HepG2 (cell line): ENCODE results near the gene LGALS13. TPM values are rescaled to one million over a fixed set of nuclear protein-coding genes. Genes with fewer than 3 reads are reported as not detected.

Source experiments
- ATAC-seq: fragments of 200-7000 bp; cut with Tn5 transposase; 3 replicates; pipeline ENCODE4 v1.9.1; 2020; ENCODE audit warnings: mild to moderate bottlenecking, moderate library complexity
- BruUV-seq: library from RNA; stranded (reverse); fragments of 400-500 nt; replicated peaks from 2 replicates; lab custom pipeline; 2021; lab: Mats Ljungman, UMichigan
- CTCF ChIA-PET: fragments of 300-600 bp; formaldehyde crosslinking; extraction: SDS; loops from one replicate; lab custom pipeline; 2021; ENCODE audit warnings: low total read pairs, inconsistent platforms, low intra/inter-chr PET ratio; lab: Yijun Ruan, JAX
- POLR2A ChIA-PET: fragments of 350-600 bp; sonication (Branson Sonifier 250); formaldehyde crosslinking; loops from one replicate; lab custom pipeline; 2020; ENCODE audit warnings: antibody characterized with exemption, inconsistent platforms; lab: Yijun Ruan, JAX
- DNase-seq: peaks from one replicate; pipeline ENCODE4 v3.0.0-alpha.2; 2015; ENCODE audit warnings: low spot score
- FAIRE-seq: peaks from 3 replicates; lab custom pipeline; 2011; peaks lifted over from hg19 to GRCh38; lab: Jason Lieb, UNC
- H2AFZ ChIP-seq: one replicate; pipeline ENCODE4 v1.6.1; 2011; ENCODE audit warnings: low read length, inconsistent platforms
- H3K27ac ChIP-seq: fragments of 300-600 bp; 3 replicates; pipeline ENCODE4 v1.8.0; 2011; ENCODE audit warnings: mixed run types, mild to moderate bottlenecking, mixed read lengths, low read length, inconsistent platforms; ENCODE audit not compliant: insufficient read depth; ENCODE audit errors: extremely low read length
- H3K27me3 ChIP-seq, 2 experiments: fragments of 200-600 bp in 1 of 2; 2 replicates in 1 of 2; 3 replicates in 1 of 2; pipeline versions ENCODE4 v1.6.0 to v1.8.0; 2011; ENCODE audit warnings: low read length in 2 of 2, mild to moderate bottlenecking in 2 of 2, moderate library complexity in 2 of 2, inconsistent platforms in 1 of 2; ENCODE audit not compliant: insufficient read depth in 2 of 2, control insufficient read depth in 1 of 2
- H3K36me3 ChIP-seq, 2 experiments: fragments of 200-600 bp in 1 of 2; replicated peaks in 1 of 2; 2 replicates in 1 of 2; 3 replicates in 1 of 2; pipeline versions ENCODE4 v1.5.1 to v1.8.0; 2011; ENCODE audit warnings: low read length in 2 of 2, inconsistent platforms in 1 of 2; ENCODE audit not compliant: insufficient read depth in 2 of 2, control insufficient read depth in 1 of 2
- H3K4me1 ChIP-seq: 2 replicates; pipeline ENCODE4 v1.5.1; 2012; ENCODE audit warnings: low read length, inconsistent platforms; ENCODE audit not compliant: insufficient read depth
- H3K4me2 ChIP-seq: 2 replicates; pipeline ENCODE4 v1.6.0; 2011; ENCODE audit warnings: low read depth, low read length, inconsistent platforms
- H3K4me3 ChIP-seq, 3 experiments: fragments of 200-600 bp in 1 of 3; sonication (generic), shearing (Covaris generic) in 1 of 3; replicated peaks in 1 of 3; 2 replicates each; pipeline ENCODE4 v1.5.1; 2011 to 2016; ENCODE audit warnings: low read length in 3 of 3, inconsistent platforms in 2 of 3, low read depth in 2 of 3, mild to moderate bottlenecking in 2 of 3, control low read depth in 1 of 3, mixed read lengths in 1 of 3; ENCODE audit not compliant: insufficient read depth in 1 of 3
- H3K79me2 ChIP-seq: one replicate; pipeline ENCODE4 v1.6.1; 2011; ENCODE audit warnings: low read length, inconsistent platforms; ENCODE audit not compliant: insufficient read depth
- H3K9ac ChIP-seq: 2 replicates; pipeline ENCODE4 v1.6.0; 2011; ENCODE audit warnings: mild to moderate bottlenecking, low read depth, low read length, inconsistent platforms; ENCODE audit not compliant: insufficient read depth
- H3K9me3 ChIP-seq: 2 replicates; pipeline ENCODE4 v1.5.1; 2012; ENCODE audit warnings: mild to moderate bottlenecking, low read length
- H4K20me1 ChIP-seq: 2 replicates; pipeline ENCODE4 v1.6.0; 2011; ENCODE audit warnings: inconsistent platforms, mild to moderate bottlenecking, low read length, moderate library complexity; ENCODE audit not compliant: insufficient read depth
- HIC2 ChIP-seq: sonication (generic); formaldehyde crosslinking; IDR thresholded peaks from 2 replicates; pipeline ENCODE4 v1.9.0; 2022; ENCODE audit warnings: low read depth, missing genetic modification reagents
- NONO ChIP-seq, 2 experiments: fragments of 450-650 bp in 1 of 2; sonication (generic) in 1 of 2; formaldehyde crosslinking in 1 of 2; IDR thresholded peaks in 1 of 2; conservative IDR thresholded peaks in 1 of 2; 2 replicates each; pipeline versions ENCODE4 v1.6.1 to v1.8.0; 2017 to 2022; ENCODE audit warnings: mild to moderate bottlenecking in 1 of 2, missing genetic modification reagents in 1 of 2, moderate library complexity in 1 of 2
- NRL ChIP-seq: sonication (generic); formaldehyde crosslinking; IDR thresholded peaks from 2 replicates; pipeline ENCODE4 v1.5.0; 2020; ENCODE audit warnings: missing genetic modification reagents, mild to moderate bottlenecking, moderate library complexity, borderline replicate concordance
- POLR2AphosphoS5 ChIP-seq: IDR thresholded peaks from 2 replicates; pipeline ENCODE4 v1.6.1; 2012; ENCODE audit warnings: low read depth, low read length
- RFX5 ChIP-seq: IDR thresholded peaks from 2 replicates; pipeline ENCODE4 v1.6.1; 2011; ENCODE audit warnings: low read depth, low read length, improper control_type of control experiment
- SIX4 ChIP-seq: sonication (generic); formaldehyde crosslinking; IDR thresholded peaks from 2 replicates; pipeline ENCODE4 v1.4.0; 2020; ENCODE audit warnings: missing genetic modification reagents
- SRF ChIP-seq: IDR thresholded peaks from 2 replicates; pipeline ENCODE4 v1.6.1; 2011; ENCODE audit warnings: mild to moderate bottlenecking, low read depth, low read length, moderate library complexity
- ZBTB10 ChIP-seq: sonication (generic); formaldehyde crosslinking; IDR thresholded peaks from 2 replicates; pipeline ENCODE4 v1.4.0; 2020; ENCODE audit warnings: missing genetic modification reagents, borderline replicate concordance
- ZNF431 ChIP-seq: sonication (generic); formaldehyde crosslinking; IDR thresholded peaks from 2 replicates; pipeline ENCODE4 v1.9.0; 2022; ENCODE audit warnings: missing genetic modification reagents, low read depth, mild to moderate bottlenecking, borderline replicate concordance
- ZNF713 ChIP-seq: sonication (generic); formaldehyde crosslinking; IDR thresholded peaks from 2 replicates; pipeline ENCODE4 v1.4.0; 2020; ENCODE audit warnings: mild to moderate bottlenecking, missing genetic modification reagents
- ZSCAN30 ChIP-seq: sonication (generic); formaldehyde crosslinking; IDR thresholded peaks from 2 replicates; pipeline ENCODE4 v1.5.0; 2020; ENCODE audit warnings: mild to moderate bottlenecking, missing genetic modification reagents
- WGBS: methylation state at CpG from one replicate; pipeline ENCODE4 v1.1.6; 2017; ENCODE audit warnings: low lambda C conversion rate; 5-methylcytosine and 5-hydroxymethylcytosine counted together
- in situ Hi-C: cut with HindIII; loops from 2 replicates; pipeline ENCODE4 v1.10.0; 2017; ENCODE audit warnings: low pct_unique_long_range_greater_than_20kb; ENCODE audit not compliant: extremely low pct_ligation_motif_present
- intact Hi-C: fragments of 100-400 bp; cut with micrococcal nuclease; formaldehyde crosslinking; loops from one replicate; pipeline ENCODE4 v1.10.0; 2022; ENCODE audit not compliant: unreplicated experiment
- polyA plus RNA-seq, 8 experiments: library from polyadenylated mRNA; depleted of rRNA in 3 of 8; stranded (reverse) in 7 of 8; unstranded in 1 of 8; fragments of >200 nt; fragmentation: Illumina TruSeq in 4 of 8; extraction: Trizol in 4 of 8; gene quantifications; 2 replicates each; pipeline versions ENCODE4 v1.2.1 to v1.2.3, GENCODE V29; 2011 to 2016; ENCODE audit warnings: low read depth in 4 of 8, missing spikeins in 1 of 8, mixed read lengths in 1 of 8; ENCODE audit not compliant: insufficient read depth in 1 of 8
- total RNA-seq, 5 experiments: library from RNA; depleted of rRNA; stranded (reverse); fragments of >200 nt; fragmentation: Illumina TruSeq; extraction: Trizol; gene quantifications; 2 replicates each; pipeline ENCODE4 v1.2.3, GENCODE V29; 2016; ENCODE audit warnings: low read depth in 1 of 5
- TF ChIP-seq, protein P1 (sequence below): sonication (generic); formaldehyde crosslinking; IDR thresholded peaks from 2 replicates; pipeline ENCODE4 v1.5.0; 2020; ENCODE audit warnings: mild to moderate bottlenecking, missing genetic modification reagents
- TF ChIP-seq, protein P2 (sequence below): sonication (generic); formaldehyde crosslinking; IDR thresholded peaks from 2 replicates; pipeline ENCODE4 v1.4.0; 2020; ENCODE audit warnings: missing genetic modification reagents

LGALS13 gene
- total and polyA plus RNA-seq, 2 of the 13 experiments (the other 11 are each of a cell fraction or from before 2014, with no cell fraction given): not detected

DNA sequence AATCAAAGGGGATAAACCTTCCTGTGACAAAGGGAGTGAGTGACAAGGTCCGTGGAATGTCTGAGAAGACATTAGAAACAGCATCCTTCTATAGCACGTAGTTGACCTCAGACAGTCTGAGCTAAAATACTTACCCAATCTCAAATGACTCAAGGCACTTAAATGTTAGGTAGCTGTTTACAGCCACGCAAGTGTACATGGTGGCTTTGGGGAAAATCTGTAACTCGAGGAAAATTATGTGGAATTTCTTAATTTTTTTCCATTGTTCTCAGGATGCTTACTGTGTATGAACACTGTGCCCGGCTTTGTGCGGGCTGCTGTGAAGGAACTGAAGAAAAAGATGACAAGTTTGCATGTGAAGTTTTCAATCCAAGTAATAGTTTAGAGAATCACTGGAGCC is 5.2 kb downstream of the LGALS13 start:
- TF ChIP-seq SIX4 (CRISPR knock-in tag): no peak
- no peak for TF ChIP-seq ZSCAN30 (CRISPR knock-in tag)
- TF ChIP-seq SRF: no peak
- no peak for TF ChIP-seq RFX5
- TF ChIP-seq ZNF713 (CRISPR knock-in tag): no peak
- TF ChIP-seq, all 625 proteins: peak for 0
- POLR2A ChIA-PET: no interaction called here
- Histone ChIP-seq H3K79me2 (no peaks in the 10 kb centered on the region), H3K4me2 (no peak overlapping the region), H3K27ac (no peak overlapping the region), H3K4me3 (no peak overlapping the region), H3K9ac (no peak overlapping the region), H4K20me1 (no peaks in the 10 kb centered on the region), H3K36me3 (no peaks in the 10 kb centered on the region), H3K4me1 (no peaks in the 10 kb centered on the region), H2AFZ (no peak overlapping the region), H3K9me3 (no peaks in the 10 kb centered on the region), H3K27me3 (peaks cover 2 to 14% of the 10 kb centered on the region in 2 experiments)
- ATAC-seq: no peak
- BruUV-seq: no TSS peak
- WGBS: 50% methylated on average over 6 of the region's 6 CpGs
- FAIRE-seq: no peak
- CTCF ChIA-PET: no interaction called here
- in situ Hi-C loops: no loop called here
- no peak for DNase-seq
- intact Hi-C loops: no loop called here

GRCh38 chr19:39613597-39613996 is 11.3 kb downstream of the LGALS13 start:
- DNase-seq: no peak
- 0% methylated on average over 2 of the region's 2 CpGs for WGBS
- POLR2A ChIA-PET: no interaction called here
- Histone ChIP-seq H3K27ac (no peak overlapping the region), H3K9me3 (peaks cover 11% of the 10 kb centered on the region), H3K4me1 (no peaks in the 10 kb centered on the region), H3K27me3 (no peaks in the 10 kb centered on the region; a peak in 1 of 5 replicates), H3K9ac (no peak overlapping the region), H3K79me2 (no peaks in the 10 kb centered on the region), H3K36me3 (no peaks in the 10 kb centered on the region), H3K4me3 (no peak overlapping the region), H3K4me2 (no peak overlapping the region), H4K20me1 (no peaks in the 10 kb centered on the region), H2AFZ (no peak overlapping the region)
- FAIRE-seq: no peak
- intact Hi-C loops: no loop called here
- no peak for ATAC-seq
- in situ Hi-C loops: no loop called here
- no TSS peak for BruUV-seq
- CTCF ChIA-PET: no interaction called here
- TF ChIP-seq ZBTB10: no peak
- no peak for TF ChIP-seq POLR2AphosphoS5
- TF ChIP-seq, protein P1, sequence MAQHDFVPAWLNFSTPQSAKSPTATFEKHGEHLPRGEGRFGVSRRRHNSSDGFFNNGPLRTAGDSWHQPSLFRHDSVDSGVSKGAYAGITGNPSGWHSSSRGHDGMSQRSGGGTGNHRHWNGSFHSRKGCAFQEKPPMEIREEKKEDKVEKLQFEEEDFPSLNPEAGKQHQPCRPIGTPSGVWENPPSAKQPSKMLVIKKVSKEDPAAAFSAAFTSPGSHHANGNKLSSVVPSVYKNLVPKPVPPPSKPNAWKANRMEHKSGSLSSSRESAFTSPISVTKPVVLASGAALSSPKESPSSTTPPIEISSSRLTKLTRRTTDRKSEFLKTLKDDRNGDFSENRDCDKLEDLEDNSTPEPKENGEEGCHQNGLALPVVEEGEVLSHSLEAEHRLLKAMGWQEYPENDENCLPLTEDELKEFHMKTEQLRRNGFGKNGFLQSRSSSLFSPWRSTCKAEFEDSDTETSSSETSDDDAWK (CRISPR knock-in tag): no peak
- no peak for TF ChIP-seq NRL (CRISPR knock-in tag)
- TF ChIP-seq NONO (IDR thresholded peaks at IDR 0.05): no peak
- TF ChIP-seq NONO (CRISPR knock-in tag; conservative IDR thresholded peaks at IDR 0.05): no peak
- TF ChIP-seq, protein P2, sequence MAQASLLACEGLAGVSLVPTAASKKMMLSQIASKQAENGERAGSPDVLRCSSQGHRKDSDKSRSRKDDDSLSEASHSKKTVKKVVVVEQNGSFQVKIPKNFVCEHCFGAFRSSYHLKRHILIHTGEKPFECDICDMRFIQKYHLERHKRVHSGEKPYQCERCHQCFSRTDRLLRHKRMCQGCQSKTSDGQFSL (CRISPR knock-in tag): no peak
- TF ChIP-seq ZNF431 (CRISPR knock-in tag): no peak
- TF ChIP-seq HIC2 (CRISPR knock-in tag): no peak
